Cardiac septum (tissue), 1 donor: ENCODE measurements around the gene BEND3. TPM values are rescaled to one million over a fixed set of nuclear protein-coding genes. Genes with fewer than 3 reads are reported as not detected.
"Not testable (repeated sequence)": the region's sequence is repeated elsewhere in the genome, so short reads cannot be mapped to it uniquely, and the experiment has no call there.

Experiments
- DNase-seq: peaks from one replicate; pipeline ENCODE4 v3.0.0-alpha.2; 2020; ENCODE audit warnings: low spot score
- intact Hi-C: fragments of 100-400 bp; cut with DNase I; formaldehyde crosslinking; loops from one replicate; pipeline ENCODE4 v1.14.0; 2022
- total RNA-seq: library from RNA; stranded (reverse); fragmentation: NEBNext Ultra II Directional; extraction: Animal tissue kit (Norgen Biotek cat#: 25700); gene quantifications from one replicate; pipeline ENCODE4 v1.2.1, GENCODE V29; 2021
- donor health status: DM: no; HTN: no; CAD: no.

BEND3 gene
- total RNA-seq, 1 donor from 2014 or later, result 2.1 TPM

DNA sequence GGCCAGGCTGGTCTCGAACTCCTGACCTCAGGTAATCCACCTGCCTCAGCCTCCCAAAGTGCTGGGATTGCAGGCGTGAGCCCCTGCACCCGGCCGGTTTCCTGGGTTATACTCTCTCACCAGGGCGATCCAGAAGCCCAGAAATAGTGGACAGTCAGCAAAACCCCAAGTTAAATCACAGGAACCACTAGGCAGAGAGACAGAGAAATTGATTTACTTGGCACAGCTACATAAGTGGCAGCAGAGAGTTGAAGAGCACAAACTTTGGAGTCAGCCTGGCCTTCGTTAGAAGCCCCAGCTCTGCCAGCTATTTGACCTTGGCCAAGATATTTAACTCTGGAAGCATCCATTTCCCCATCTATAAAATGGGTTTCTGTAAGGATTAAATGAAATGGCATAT, 54.6 kb downstream of the BEND3 start:
- intact Hi-C loops, result no loop called here
- DNase-seq, result no peak

DNA sequence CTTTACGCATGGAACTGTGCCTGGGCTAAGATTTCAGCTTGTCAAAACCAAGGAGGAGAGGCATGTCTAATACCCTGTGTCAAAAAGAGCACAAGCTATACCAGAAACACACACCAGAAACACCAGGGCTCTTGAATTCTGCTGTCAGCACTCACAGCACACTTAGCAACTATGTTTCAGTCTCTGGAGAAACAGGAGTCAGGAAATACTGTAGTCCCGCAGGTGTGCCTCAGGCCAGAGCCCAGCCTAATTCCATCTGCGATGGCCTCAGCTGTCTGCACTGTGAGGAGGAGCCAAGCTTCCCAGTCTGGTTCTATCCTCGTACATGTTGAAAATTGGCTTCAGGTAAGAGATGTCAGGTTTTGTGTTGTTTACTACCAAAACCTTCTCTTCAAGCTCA, 55.7 kb downstream of the BEND3 start:
- intact Hi-C loops, result no loop called here

DNA sequence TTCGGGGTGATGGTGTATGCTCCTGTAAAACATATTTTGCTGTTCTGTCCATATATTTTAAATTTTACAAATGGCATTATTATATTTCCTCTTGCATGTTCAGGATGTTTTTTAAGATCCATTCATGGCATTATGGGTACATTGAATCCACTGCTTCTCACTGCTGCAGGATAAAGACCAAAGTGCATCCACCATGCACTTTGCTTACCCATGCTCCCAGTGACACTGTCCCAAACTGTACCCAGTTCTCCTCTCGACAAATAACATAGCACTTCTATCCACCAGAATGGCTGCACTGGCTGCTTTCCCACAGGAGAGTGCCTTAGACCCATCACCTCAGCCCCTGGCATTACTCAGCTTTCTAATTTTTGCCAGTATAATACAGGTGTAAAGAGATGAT, 57.6 kb downstream of the BEND3 start:
- no peak for DNase-seq
- intact Hi-C loops, result no loop called here

More for the DNA sequence above, 55.7 kb downstream of the BEND3 start:
- DNase-seq, result no peak

DNA sequence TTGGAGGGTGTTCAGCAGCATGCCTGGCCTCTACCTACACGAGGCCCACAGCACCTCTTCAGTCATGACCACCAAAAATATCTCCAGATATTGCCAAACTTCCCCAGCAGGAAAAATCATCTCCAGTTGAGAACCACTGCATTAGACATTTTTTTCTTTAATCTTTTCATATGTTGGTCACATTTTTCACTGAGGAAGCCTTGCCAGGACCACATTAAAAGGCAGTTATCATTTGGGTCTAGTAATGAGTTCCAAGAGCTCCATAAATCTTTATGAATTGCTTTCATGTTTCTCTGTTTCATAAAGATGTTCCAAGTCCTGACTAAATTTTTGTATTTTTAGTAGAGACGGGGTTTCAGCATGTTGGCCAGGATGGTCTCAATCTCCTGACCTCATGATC, 58.5 kb downstream of the BEND3 start:
- intact Hi-C loops, result no loop called here
- DNase-seq, result no peak

DNA sequence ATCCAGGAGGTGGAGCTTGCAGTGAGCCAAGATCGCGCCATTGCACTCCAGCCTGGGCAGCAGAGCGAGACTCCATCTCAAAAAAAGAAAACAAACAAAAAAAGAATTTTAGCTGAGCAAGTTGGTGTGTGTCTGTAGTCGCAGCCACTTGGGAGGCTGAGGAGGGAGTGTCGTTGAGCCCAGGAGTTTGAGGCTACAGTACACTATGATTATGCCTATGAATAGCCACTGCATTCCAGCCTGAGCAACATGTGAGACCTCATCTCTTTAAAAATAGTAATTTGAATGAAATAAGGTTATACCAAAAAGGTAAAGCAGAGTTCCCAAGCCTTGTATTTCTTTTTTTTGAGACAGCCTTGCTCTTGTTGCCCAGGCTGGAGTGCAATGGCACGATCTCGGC, 67.5 kb downstream of the BEND3 start:
- intact Hi-C loops, result no loop called here
- no peak for DNase-seq

DNA sequence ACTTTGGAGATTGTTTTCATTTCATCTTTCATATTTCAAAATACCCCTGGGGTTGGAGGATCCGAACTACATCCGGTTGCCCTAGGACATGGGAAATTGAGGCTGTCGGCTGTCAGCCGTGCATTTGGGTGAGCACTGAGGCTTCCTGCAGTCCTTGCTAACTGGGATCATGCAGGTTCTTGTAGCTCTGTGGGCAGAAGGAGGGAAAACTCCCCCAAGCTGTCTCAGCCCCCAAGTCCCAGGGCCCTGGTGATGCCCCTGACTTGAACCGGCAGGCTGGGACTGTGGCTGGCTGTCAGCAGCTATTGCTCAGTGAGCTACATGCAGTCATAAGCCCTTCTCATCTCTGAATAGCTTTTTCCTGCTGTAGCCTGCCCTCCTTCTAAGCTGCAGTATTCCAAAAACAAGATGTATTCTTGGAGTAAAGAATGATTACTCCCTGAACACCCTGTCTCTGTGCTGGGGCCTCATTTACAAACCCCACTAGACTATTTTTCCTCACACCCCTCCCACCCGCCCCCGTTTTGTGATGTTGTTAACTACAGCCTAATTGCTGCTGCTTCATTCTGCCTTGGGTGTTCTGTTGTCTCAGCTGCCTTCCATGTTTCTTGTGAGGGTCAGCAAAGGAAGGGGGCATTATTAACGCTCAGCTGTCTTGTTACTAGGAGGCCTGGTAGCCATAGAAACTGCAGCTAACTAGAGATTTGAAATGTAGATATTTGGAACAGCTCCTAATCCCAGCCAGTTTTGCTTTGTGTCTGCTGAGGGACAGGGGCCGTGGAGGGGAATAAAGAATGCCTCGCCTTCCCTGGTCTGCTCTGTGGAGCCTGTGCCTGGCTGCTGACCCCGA, 69.3 kb downstream of the BEND3 start:
- intact Hi-C loops, result no loop called here
- no peak for DNase-seq

- no peak for DNase-seq
- intact Hi-C loops, result no loop called here
Observed at GRCh38 chr6:107033126-107033525, 82.2 kb downstream of the BEND3 start.

DNA sequence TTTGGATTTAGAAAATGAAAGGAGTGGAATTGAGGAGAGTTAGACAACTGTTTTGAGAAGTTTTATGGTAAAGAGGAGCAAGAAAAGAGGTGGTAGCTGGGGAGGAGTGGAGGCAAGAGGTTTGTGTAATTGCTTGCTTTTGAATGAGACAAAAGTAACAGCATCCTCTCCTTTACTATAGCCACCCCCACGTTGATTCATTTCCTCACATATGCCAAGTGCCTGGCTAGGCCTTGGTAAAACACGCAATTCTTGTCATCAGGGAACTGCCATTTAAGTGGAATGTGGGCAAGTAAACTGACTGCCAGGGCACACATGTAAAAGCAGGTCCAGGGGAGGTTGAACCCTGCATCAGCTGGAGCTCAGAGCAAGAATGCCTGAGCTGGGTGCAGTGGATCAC, 83.3 kb downstream of the BEND3 start:
- intact Hi-C loops, result no loop called here
- DNase-seq, result no peak

- DNase-seq, result no peak
- intact Hi-C loops, result no loop called here
Observed at GRCh38 chr6:107030151-107030550, 85.2 kb downstream of the BEND3 start.

DNA sequence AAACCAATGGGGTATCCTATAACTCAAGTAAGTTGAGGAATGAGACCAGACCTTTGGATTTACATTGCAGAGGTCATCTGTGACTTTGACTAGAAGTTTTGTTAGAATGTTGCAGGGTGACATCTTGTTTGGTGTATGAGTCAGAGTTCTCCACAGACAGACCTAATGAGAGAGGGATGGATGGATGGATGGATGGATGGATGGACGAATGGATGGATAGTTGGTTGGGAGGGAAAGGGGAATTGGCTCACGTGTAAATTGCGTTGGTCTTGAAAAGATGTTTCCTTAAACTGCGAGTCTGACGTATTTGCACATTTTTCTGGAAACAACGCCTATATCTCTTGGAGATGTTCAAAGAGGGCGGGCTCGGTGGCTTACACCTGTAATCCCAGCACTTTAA, 88.3 kb downstream of the BEND3 start:
- DNase-seq, result no peak
- intact Hi-C loops, result no loop called here

- intact Hi-C loops, result no loop called here
- DNase-seq, result no peak
Observed at GRCh38 chr6:107021446-107022185, 93.7 kb downstream of the BEND3 start.

- no peak for DNase-seq
- intact Hi-C loops, result no loop called here
Observed at GRCh38 chr6:107020239-107020638, 95.1 kb downstream of the BEND3 start.

- intact Hi-C loops, DNase-seq: not testable (repeated sequence)
Observed at GRCh38 chr6:107019628-107020027, 95.7 kb downstream of the BEND3 start.

DNA sequence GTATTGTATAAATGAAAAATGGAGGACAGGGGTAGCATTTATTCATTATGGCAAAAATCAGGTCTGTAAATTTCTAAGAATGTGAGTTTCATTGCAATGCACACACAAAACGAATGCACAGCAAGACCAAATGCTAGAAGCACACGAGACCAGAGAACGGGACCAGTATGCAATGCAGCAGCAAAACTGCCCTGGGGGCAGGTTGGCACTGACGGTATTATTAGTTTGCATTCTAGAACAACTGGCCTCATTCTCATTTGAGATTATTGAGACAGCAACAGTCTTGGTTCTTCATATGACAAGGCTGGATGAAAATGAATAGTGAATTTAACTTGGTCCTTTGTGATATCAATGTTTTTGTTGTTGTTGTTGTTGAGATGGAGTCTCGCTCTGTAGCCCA, 96.3 kb downstream of the BEND3 start:
- intact Hi-C loops, result no loop called here
- no peak for DNase-seq

Other genes with a start within 250 kb of the BEND3 start
- gene CD24, start 140.8 kb downstream of the BEND3 start, total RNA-seq, result 0.78 TPM
- 32.2 TPM for gene MTRES1, start 87.3 kb downstream of the BEND3 start, total RNA-seq